T-helper 1 cell treated with Interleukin-12 subunit alpha and Interleukin-12 subunit beta and Interleukin-4 antibody, amounts not matched to agents 30 ng/mL and 1 ng/mL, for 36 hours (primary cell): ENCODE measurements around the gene RECQL5. TPM values are rescaled to one million over a fixed set of nuclear protein-coding genes. Genes with fewer than 3 reads are reported as not detected.

Experiments
- intact Hi-C: fragments of 100-400 bp; cut with micrococcal nuclease; formaldehyde crosslinking; loops from one replicate; pipeline ENCODE4 v1.15.1; 2024
- total RNA-seq: library from RNA; stranded (reverse); gene quantifications from 2 replicates; pipeline ENCODE4 v1.2.3, GENCODE V29; 2022

The RECQL5 gene
- total RNA-seq, 1 donor from 2014 or later: 43.4 TPM

GRCh38 chr17:75619506-75620431 is 47.2 kb downstream of the RECQL5 start:
- intact Hi-C loops: no loop called here

GRCh38 chr17:75617675-75618074 is 49.3 kb downstream of the RECQL5 start:
- intact Hi-C loops: no loop called here

GRCh38 chr17:75617218-75617617 is 49.7 kb downstream of the RECQL5 start:
- intact Hi-C loops: no loop called here

- intact Hi-C loops: no loop called here
Observed at GRCh38 chr17:75616521-75617122, 50.3 kb downstream of the RECQL5 start.

- intact Hi-C loops: no loop called here
Observed at GRCh38 chr17:75615301-75615700, 51.7 kb downstream of the RECQL5 start.

GRCh38 chr17:75614556-75615270 is 52.2 kb downstream of the RECQL5 start:
- intact Hi-C loops: no loop called here

GRCh38 chr17:75614006-75614405 is 52.9 kb downstream of the RECQL5 start:
- intact Hi-C loops: no loop called here

GRCh38 chr17:75612906-75613626 is 53.9 kb downstream of the RECQL5 start:
- intact Hi-C loops: no loop called here

GRCh38 chr17:75611851-75612429 is 55.0 kb downstream of the RECQL5 start:
- intact Hi-C loops: no loop called here

GRCh38 chr17:75610103-75610984 is 56.6 kb downstream of the RECQL5 start:
- intact Hi-C loops: no loop called here

- intact Hi-C loops: no loop called here
Observed at GRCh38 chr17:75607086-75607485, 59.9 kb downstream of the RECQL5 start.

GRCh38 chr17:75605790-75606189 is 61.2 kb downstream of the RECQL5 start:
- intact Hi-C loops: no loop called here

- intact Hi-C loops: no loop called here
Observed at GRCh38 chr17:75604034-75604695, 62.8 kb downstream of the RECQL5 start.

- intact Hi-C loops: no loop called here
Observed at GRCh38 chr17:75603123-75603522, 63.8 kb downstream of the RECQL5 start.

- intact Hi-C loops: no loop called here
Observed at GRCh38 chr17:75602644-75603043, 64.3 kb downstream of the RECQL5 start.

GRCh38 chr17:75601057-75601987 is 65.6 kb downstream of the RECQL5 start:
- intact Hi-C loops: loop anchor here (1.0 kb wide), 1 partner anchor 149 kb away; no protein-coding TSS in a partner anchor

- intact Hi-C loops: no loop called here
Observed at GRCh38 chr17:75596320-75597087, 70.5 kb downstream of the RECQL5 start.

GRCh38 chr17:75595920-75596313 is 71.0 kb downstream of the RECQL5 start:
- intact Hi-C loops: no loop called here
